IPS-18a (cell line): ENCODE data around the gene PAX7.
"Not testable (repeated sequence)": the region's sequence is repeated elsewhere in the genome, so short reads cannot be mapped to it uniquely, and the experiment has no call there.

Experiments
- H3K27ac ChIP-seq: one replicate; pipeline ENCODE4 v1.5.1; 2013; ENCODE audit warnings: low read length
- H3K27me3 ChIP-seq: one replicate; pipeline ENCODE4 v1.6.1; 2013; ENCODE audit warnings: mild to moderate bottlenecking, low read length; ENCODE audit not compliant: control insufficient read depth, insufficient read depth
- H3K36me3 ChIP-seq: one replicate; pipeline ENCODE4 v1.6.1; 2013; ENCODE audit warnings: low read depth, low read length; ENCODE audit not compliant: control insufficient read depth
- H3K4me1 ChIP-seq: one replicate; pipeline ENCODE4 v1.6.1; 2013; ENCODE audit warnings: low read depth, low read length; ENCODE audit not compliant: control insufficient read depth
- H3K4me3 ChIP-seq: one replicate; pipeline ENCODE4 v1.5.1; 2013; ENCODE audit warnings: low read length
- H3K9ac ChIP-seq: one replicate; pipeline ENCODE4 v1.6.1; 2013; ENCODE audit warnings: mild to moderate bottlenecking, low read length, moderate library complexity
- H3K9me3 ChIP-seq: one replicate; pipeline ENCODE4 v1.6.1; 2013; ENCODE audit warnings: low read depth, low read length; ENCODE audit not compliant: control insufficient read depth

The PAX7 gene

GRCh38 chr1:18764362-18764761 lies 133.7 kb downstream of the PAX7 start:
- Histone ChIP-seq H3K27me3 (no peaks in the 10 kb centered on the region), H3K27ac (no peak overlapping the region)

GRCh38 chr1:18765725-18766124 lies 135.1 kb downstream of the PAX7 start:
- H3K9ac ChIP-seq = no peak overlapping the region
- no peaks in the 10 kb centered on the region for H3K4me1 ChIP-seq
- no peaks in the 10 kb centered on the region for H3K36me3 ChIP-seq
- H3K4me3 ChIP-seq = no peak overlapping the region
- H3K27me3 ChIP-seq = no peaks in the 10 kb centered on the region
- H3K9me3 ChIP-seq = no peaks in the 10 kb centered on the region
- H3K27ac ChIP-seq = no peak overlapping the region

More at GRCh38 chr1:18764362-18764761, 133.7 kb downstream of the PAX7 start:
- Histone ChIP-seq H3K4me1 (no peaks in the 10 kb centered on the region), H3K4me3 (no peak overlapping the region), H3K36me3 (no peaks in the 10 kb centered on the region), H3K9me3 (no peaks in the 10 kb centered on the region), H3K9ac (no peak overlapping the region)

- Histone ChIP-seq H3K27me3 (no peaks in the 10 kb centered on the region), H3K9me3 (no peaks in the 10 kb centered on the region)
Observed at GRCh38 chr1:18766328-18766727, 135.7 kb downstream of the PAX7 start.

GRCh38 chr1:18767576-18767975 lies 136.9 kb downstream of the PAX7 start:
- not testable (repeated sequence) for H3K36me3 ChIP-seq, H3K4me1 ChIP-seq, H3K9me3 ChIP-seq, H3K4me3 ChIP-seq, H3K9ac ChIP-seq, H3K27me3 ChIP-seq, H3K27ac ChIP-seq

More at GRCh38 chr1:18766328-18766727, 135.7 kb downstream of the PAX7 start:
- no peak overlapping the region for H3K9ac ChIP-seq
- H3K27ac ChIP-seq = no peak overlapping the region
- H3K4me3 ChIP-seq = no peak overlapping the region
- H3K36me3 ChIP-seq = no peaks in the 10 kb centered on the region
- no peaks in the 10 kb centered on the region for H3K4me1 ChIP-seq

- no peak overlapping the region for H3K4me3 ChIP-seq
- no peaks in the 10 kb centered on the region for H3K9me3 ChIP-seq
- peaks cover 6% of the 10 kb centered on the region for H3K27me3 ChIP-seq
Observed at GRCh38 chr1:18768086-18768485, 137.4 kb downstream of the PAX7 start.

GRCh38 chr1:18769140-18769539 lies 138.5 kb downstream of the PAX7 start:
- Histone ChIP-seq H3K27me3 (peaks cover 7% of the 10 kb centered on the region), H3K9ac (no peak overlapping the region), H3K4me3 (no peak overlapping the region), H3K9me3 (no peaks in the 10 kb centered on the region), H3K27ac (no peak overlapping the region), H3K4me1 (no peaks in the 10 kb centered on the region), H3K36me3 (no peaks in the 10 kb centered on the region)

More at GRCh38 chr1:18768086-18768485, 137.4 kb downstream of the PAX7 start:
- no peak overlapping the region for H3K27ac ChIP-seq
- no peaks in the 10 kb centered on the region for H3K4me1 ChIP-seq
- H3K9ac ChIP-seq = no peak overlapping the region
- no peaks in the 10 kb centered on the region for H3K36me3 ChIP-seq

- Histone ChIP-seq H3K4me1 (no peaks in the 10 kb centered on the region), H3K9me3 (no peaks in the 10 kb centered on the region), H3K27me3 (peaks cover 7% of the 10 kb centered on the region), H3K36me3 (no peaks in the 10 kb centered on the region), H3K27ac (no peak overlapping the region), H3K4me3 (no peak overlapping the region), H3K9ac (no peak overlapping the region)
Observed at GRCh38 chr1:18770799-18771198, 140.2 kb downstream of the PAX7 start.

- Histone ChIP-seq H3K9ac (no peak overlapping the region), H3K27me3 (peaks cover 7% of the 10 kb centered on the region), H3K4me3 (no peak overlapping the region), H3K9me3 (no peaks in the 10 kb centered on the region), H3K27ac (no peak overlapping the region), H3K4me1 (no peaks in the 10 kb centered on the region), H3K36me3 (no peaks in the 10 kb centered on the region)
Observed at GRCh38 chr1:18773753-18774152, 143.1 kb downstream of the PAX7 start.

GRCh38 chr1:18775341-18775740 lies 144.7 kb downstream of the PAX7 start:
- Histone ChIP-seq H3K9ac (no peak overlapping the region), H3K36me3 (no peaks in the 10 kb centered on the region), H3K4me3 (no peak overlapping the region), H3K9me3 (no peaks in the 10 kb centered on the region), H3K27me3 (peaks cover 7% of the 10 kb centered on the region), H3K4me1 (no peaks in the 10 kb centered on the region), H3K27ac (no peak overlapping the region)

- Histone ChIP-seq H3K4me1 (no peaks in the 10 kb centered on the region), H3K27ac (no peak overlapping the region), H3K27me3 (peaks cover 7% of the 10 kb centered on the region), H3K4me3 (no peak overlapping the region), H3K9me3 (no peaks in the 10 kb centered on the region), H3K9ac (no peak overlapping the region), H3K36me3 (no peaks in the 10 kb centered on the region)
Observed at GRCh38 chr1:18776777-18777176, 146.1 kb downstream of the PAX7 start.

- no peak overlapping the region for H3K4me3 ChIP-seq
- H3K9ac ChIP-seq = no peak overlapping the region
- no peaks in the 10 kb centered on the region for H3K27me3 ChIP-seq
Observed at GRCh38 chr1:18778437-18778836, 147.8 kb downstream of the PAX7 start.

GRCh38 chr1:18781031-18781430 lies 150.4 kb downstream of the PAX7 start:
- Histone ChIP-seq H3K4me1 (no peaks in the 10 kb centered on the region), H3K36me3 (no peaks in the 10 kb centered on the region), H3K27me3 (no peaks in the 10 kb centered on the region), H3K4me3 (no peak overlapping the region), H3K9me3 (no peaks in the 10 kb centered on the region), H3K9ac (no peak overlapping the region), H3K27ac (no peak overlapping the region)

More at GRCh38 chr1:18778437-18778836, 147.8 kb downstream of the PAX7 start:
- no peak overlapping the region for H3K27ac ChIP-seq
- H3K9me3 ChIP-seq = no peaks in the 10 kb centered on the region
- no peaks in the 10 kb centered on the region for H3K36me3 ChIP-seq
- H3K4me1 ChIP-seq = no peaks in the 10 kb centered on the region
